ENCODE results near the gene MYRIP.

- TF ChIP-seq REST (IDR thresholded peaks at IDR 0.05; ENCODE audit: low read depth): no peak
- TF ChIP-seq POLR2A (IDR thresholded peaks at IDR 0.05; ENCODE audit: borderline replicate concordance, extremely low read depth, insufficient read depth, insufficient read length): no peak
- no peak for TF ChIP-seq CTCF (IDR thresholded peaks at IDR 0.05 in 2 of 3, conservative IDR thresholded peaks at IDR 0.05 in 1 of 3; ENCODE audit: borderline replicate concordance in 1 of 3, insufficient read depth in 1 of 3, low read depth in 2 of 3, low read length in 2 of 3)
- TF ChIP-seq ATF3 (IDR thresholded peaks at IDR 0.05): no peak
- no peak for TF ChIP-seq YY1 (IDR thresholded peaks at IDR 0.05; ENCODE audit: extremely low read depth, insufficient replicate concordance, low read depth, low read length)
- no peak for TF ChIP-seq POLR2AphosphoS5 (IDR thresholded peaks at IDR 0.05; ENCODE audit: low read depth, low read length)
- TF ChIP-seq JUND (IDR thresholded peaks at IDR 0.05): no peak
- TF ChIP-seq RAD21 (IDR thresholded peaks at IDR 0.05; ENCODE audit: low read depth): no peak
- TF ChIP-seq, protein P1, sequence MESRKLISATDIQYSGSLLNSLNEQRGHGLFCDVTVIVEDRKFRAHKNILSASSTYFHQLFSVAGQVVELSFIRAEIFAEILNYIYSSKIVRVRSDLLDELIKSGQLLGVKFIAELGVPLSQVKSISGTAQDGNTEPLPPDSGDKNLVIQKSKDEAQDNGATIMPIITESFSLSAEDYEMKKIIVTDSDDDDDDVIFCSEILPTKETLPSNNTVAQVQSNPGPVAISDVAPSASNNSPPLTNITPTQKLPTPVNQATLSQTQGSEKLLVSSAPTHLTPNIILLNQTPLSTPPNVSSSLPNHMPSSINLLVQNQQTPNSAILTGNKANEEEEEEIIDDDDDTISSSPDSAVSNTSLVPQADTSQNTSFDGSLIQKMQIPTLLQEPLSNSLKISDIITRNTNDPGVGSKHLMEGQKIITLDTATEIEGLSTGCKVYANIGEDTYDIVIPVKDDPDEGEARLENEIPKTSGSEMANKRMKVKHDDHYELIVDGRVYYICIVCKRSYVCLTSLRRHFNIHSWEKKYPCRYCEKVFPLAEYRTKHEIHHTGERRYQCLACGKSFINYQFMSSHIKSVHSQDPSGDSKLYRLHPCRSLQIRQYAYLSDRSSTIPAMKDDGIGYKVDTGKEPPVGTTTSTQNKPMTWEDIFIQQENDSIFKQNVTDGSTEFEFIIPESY (IDR thresholded peaks at IDR 0.05; ENCODE audit: extremely low read depth, insufficient replicate concordance, low read length): no peak
- no peak for TF ChIP-seq SIN3A (IDR thresholded peaks at IDR 0.05; ENCODE audit: low read depth)
- TF ChIP-seq, protein P2, sequence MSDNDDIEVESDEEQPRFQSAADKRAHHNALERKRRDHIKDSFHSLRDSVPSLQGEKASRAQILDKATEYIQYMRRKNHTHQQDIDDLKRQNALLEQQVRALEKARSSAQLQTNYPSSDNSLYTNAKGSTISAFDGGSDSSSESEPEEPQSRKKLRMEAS (IDR thresholded peaks at IDR 0.05): no peak
- TF ChIP-seq EZH2phosphoT487 (IDR thresholded peaks at IDR 0.05; ENCODE audit: borderline replicate concordance): no peak
- no peak for TF ChIP-seq EZH2 (IDR thresholded peaks at IDR 0.05)
These were observed 213.0 kb downstream of the MYRIP start for GRCh38 chr3:40022297-40022827.

All from HCT116 (cell line).